ENCODE measurements around the gene KLHL29.

GRCh38 chr2:23628926-23629771 is 244.2 kb downstream of the KLHL29 start:
- no peak for TF ChIP-seq EZH2 (IDR thresholded peaks at IDR 0.05; ENCODE audit: insufficient read depth, poor library complexity, severe bottlenecking)
- no peak for TF ChIP-seq EZH2phosphoT487 (IDR thresholded peaks at IDR 0.05; ENCODE audit: insufficient read depth, low read depth)

All from GM23248 (cell line).